Astrocyte (in vitro differentiated cells and primary cell): ENCODE measurements around the gene ICAM5. TPM values are rescaled to one million over a fixed set of nuclear protein-coding genes. Genes with fewer than 3 reads are reported as not detected.

Experiments used
- DNase-seq: peaks from one replicate; pipeline ENCODE4 v3.0.0-alpha.2; 2010; ENCODE audit warnings: low read depth
- FAIRE-seq: peaks from 2 replicates; lab custom pipeline; 2011; peaks lifted over from hg19 to GRCh38; lab: Jason Lieb, UNC
- H2AFZ ChIP-seq: 2 replicates; pipeline ENCODE4 v1.6.0; 2012; ENCODE audit warnings: low read depth, low read length, inconsistent platforms
- H3K27ac ChIP-seq: 2 replicates; pipeline ENCODE4 v1.5.1; 2011; ENCODE audit warnings: low read depth, low read length, inconsistent platforms
- H3K27me3 ChIP-seq: 2 replicates; pipeline ENCODE4 v1.6.0; 2011; ENCODE audit warnings: low read length, inconsistent platforms; ENCODE audit not compliant: insufficient read depth
- H3K36me3 ChIP-seq: 2 replicates; pipeline ENCODE4 v1.5.1; 2011; ENCODE audit warnings: low read length, inconsistent platforms; ENCODE audit not compliant: insufficient read depth
- H3K4me1 ChIP-seq: 2 replicates; pipeline ENCODE4 v1.5.1; 2011; ENCODE audit warnings: low read length, inconsistent platforms; ENCODE audit not compliant: insufficient read depth
- H3K4me2 ChIP-seq: 2 replicates; pipeline ENCODE4 v1.6.0; 2012; ENCODE audit warnings: low read length, inconsistent platforms
- H3K4me3 ChIP-seq: 2 replicates; pipeline ENCODE4 v1.5.1; 2011; ENCODE audit warnings: low read depth, mild to moderate bottlenecking, low read length, inconsistent platforms; ENCODE audit not compliant: insufficient read depth
- H3K79me2 ChIP-seq: 2 replicates; pipeline ENCODE4 v1.6.0; 2012; ENCODE audit warnings: mild to moderate bottlenecking, low read length, inconsistent platforms; ENCODE audit not compliant: insufficient read depth
- H3K9ac ChIP-seq: 2 replicates; pipeline ENCODE4 v1.6.0; 2012; ENCODE audit warnings: mild to moderate bottlenecking, low read length, inconsistent platforms
- H3K9me3 ChIP-seq: 2 replicates; pipeline ENCODE4 v1.5.1; 2012; ENCODE audit warnings: low read depth, mild to moderate bottlenecking, low read length, inconsistent platforms; ENCODE audit not compliant: insufficient read depth
- H4K20me1 ChIP-seq: 2 replicates; pipeline ENCODE4 v1.6.0; 2012; ENCODE audit warnings: low read length, inconsistent platforms; ENCODE audit not compliant: insufficient read depth
- H3K27ac Mint-ChIP-seq: one replicate; pipeline ENCODE4 v1.8.0; 2021; ENCODE audit warnings: mild to moderate bottlenecking, mixed read lengths; ENCODE audit not compliant: unreplicated experiment
- H3K27me3 Mint-ChIP-seq: one replicate; pipeline ENCODE4 v1.8.0; 2021; ENCODE audit warnings: low read depth, mixed read lengths; ENCODE audit not compliant: unreplicated experiment
- H3K36me3 Mint-ChIP-seq: one replicate; pipeline ENCODE4 v1.8.0; 2021; ENCODE audit warnings: low read depth, mixed read lengths; ENCODE audit not compliant: unreplicated experiment
- H3K4me1 Mint-ChIP-seq: one replicate; pipeline ENCODE4 v1.8.0; 2021; ENCODE audit warnings: low read depth, mixed read lengths; ENCODE audit not compliant: unreplicated experiment
- H3K4me3 Mint-ChIP-seq: one replicate; pipeline ENCODE4 v1.8.0; 2021; ENCODE audit warnings: mild to moderate bottlenecking, moderate library complexity, mixed read lengths; ENCODE audit not compliant: unreplicated experiment
- H3K9me3 Mint-ChIP-seq: one replicate; pipeline ENCODE4 v1.8.0; 2021; ENCODE audit warnings: mild to moderate bottlenecking, mixed read lengths; ENCODE audit not compliant: unreplicated experiment
- CTCF ChIP-seq: IDR thresholded peaks from 2 replicates; pipeline ENCODE4 v1.5.1; 2011; ENCODE audit warnings: low read depth, mild to moderate bottlenecking, inconsistent platforms, low read length, moderate library complexity; ENCODE audit not compliant: insufficient read depth
- EZH2 ChIP-seq: IDR thresholded peaks from 2 replicates; pipeline ENCODE4 v1.6.1; 2012; ENCODE audit warnings: mild to moderate bottlenecking, low read length, inconsistent platforms; ENCODE audit not compliant: insufficient read depth
- total RNA-seq: library from RNA; stranded (reverse); gene quantifications from 2 replicates; pipeline ENCODE4 v1.2.1, GENCODE V29; 2021

ICAM5 gene
- total RNA-seq, 1 donor from 2014 or later: 0.07 TPM

- Histone ChIP-seq H3K4me2 (peak overlapping the region; percentile 76), H3K9ac (peak overlapping the region; percentile 29), H3K27me3 (peaks cover 13% of the 10 kb centered on the region), H3K4me1 (peaks cover 12% of the 10 kb centered on the region), H3K36me3 (no peaks in the 10 kb centered on the region), H4K20me1 (no peaks in the 10 kb centered on the region), H3K27ac (no peak overlapping the region), H3K9me3 (no peaks in the 10 kb centered on the region), H2AFZ (peak overlapping the region; percentile 32), H3K79me2 (no peaks in the 10 kb centered on the region), H3K4me3 (no peak overlapping the region)
- H3K4me1 Mint-ChIP-seq: no peaks in the 10 kb centered on the region
- peaks cover 23% of the 10 kb centered on the region for H3K27me3 Mint-ChIP-seq
- no peak for FAIRE-seq
- H3K36me3 Mint-ChIP-seq: no peaks in the 10 kb centered on the region
- no peak overlapping the region for H3K4me3 Mint-ChIP-seq
- H3K9me3 Mint-ChIP-seq: no peaks in the 10 kb centered on the region
- TF ChIP-seq EZH2: peak; percentile 52
- TF ChIP-seq CTCF: no peak
- H3K27ac Mint-ChIP-seq: no peak overlapping the region
- DNase-seq: no peak
These were observed 19.6 kb upstream of the ICAM5 start for GRCh38 chr19:10270180-10270615.

- Mint-ChIP-seq H3K4me1 (no peaks in the 10 kb centered on the region), H3K36me3 (no peaks in the 10 kb centered on the region), H3K4me3 (peak within 1 kb of the TSS; percentile 34), H3K9me3 (no peaks in the 10 kb centered on the region), H3K27ac (no peak within 1 kb of the TSS), H3K27me3 (peaks cover 25% of the 10 kb centered on the region)
- Histone ChIP-seq H3K27ac (no peak within 1 kb of the TSS), H3K9ac (peak within 1 kb of the TSS; percentile 29), H3K9me3 (no peaks in the 10 kb centered on the region), H3K4me1 (peaks cover 12% of the 10 kb centered on the region), H2AFZ (peak within 1 kb of the TSS; percentile 55), H3K27me3 (peaks cover 13% of the 10 kb centered on the region), H3K4me2 (peak within 1 kb of the TSS; percentile 76), H3K36me3 (no peaks in the 10 kb centered on the region), H4K20me1 (no peaks in the 10 kb centered on the region), H3K79me2 (no peaks in the 10 kb centered on the region), H3K4me3 (peak within 1 kb of the TSS; percentile 22)
- FAIRE-seq (no peak), DNase-seq (peak; percentile 45)
- peak; percentile 23 for TF ChIP-seq EZH2
- no peak for TF ChIP-seq CTCF
These were observed 18.9 kb upstream of the ICAM5 start, which contains the start of gene ICAM1 for GRCh38 chr19:10270616-10271394. ICAM1 (plus strand) TSS chr19:10271120; CDS start chr19:10271160, 40 bp downstream.

DNA sequence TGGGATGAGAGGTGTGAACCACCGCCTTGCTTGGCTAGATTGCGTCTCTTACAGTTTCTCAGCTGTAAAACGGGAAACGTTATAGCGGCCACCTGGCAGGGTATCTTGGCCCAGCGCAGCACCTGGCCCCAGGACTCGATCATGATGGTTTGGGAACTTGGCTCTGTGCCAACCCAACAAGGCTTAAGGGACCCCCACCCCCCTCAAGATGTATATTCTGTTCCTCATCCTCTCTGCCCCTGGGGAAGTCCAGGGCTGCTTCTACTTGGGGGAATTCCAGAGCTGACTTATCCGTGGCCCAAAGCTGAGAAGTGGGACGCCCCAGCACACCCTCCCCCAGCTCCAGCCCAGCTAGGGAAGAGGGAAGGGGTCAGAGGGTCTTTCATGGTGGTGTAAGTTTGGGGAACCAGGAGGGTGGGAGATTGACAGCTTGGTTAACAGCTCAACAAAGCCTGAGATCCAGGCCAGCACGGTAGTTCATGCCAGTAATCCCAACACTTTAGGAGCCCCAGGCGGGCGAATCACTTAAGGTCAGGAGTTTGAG, 18.1 kb upstream of the ICAM5 start:
- TF ChIP-seq EZH2 (no peak), CTCF (no peak)
- DNase-seq (no peak), FAIRE-seq (no peak)
- H3K36me3 Mint-ChIP-seq: no peaks in the 10 kb centered on the region
- no peak overlapping the region for H3K27ac Mint-ChIP-seq
- no peaks in the 10 kb centered on the region for H3K36me3 ChIP-seq
- H3K4me3 ChIP-seq: no peak overlapping the region
- peaks cover 25% of the 10 kb centered on the region for H3K27me3 Mint-ChIP-seq
- no peaks in the 10 kb centered on the region for H3K9me3 Mint-ChIP-seq
- H3K4me1 ChIP-seq: peaks cover 12% of the 10 kb centered on the region
- H3K27ac ChIP-seq: no peak overlapping the region
- no peaks in the 10 kb centered on the region for H3K9me3 ChIP-seq
- H4K20me1 ChIP-seq: no peaks in the 10 kb centered on the region
- no peaks in the 10 kb centered on the region for H3K4me1 Mint-ChIP-seq
- no peaks in the 10 kb centered on the region for H3K79me2 ChIP-seq
- peak overlapping the region; percentile 34 for H3K4me3 Mint-ChIP-seq
- no peak overlapping the region for H3K9ac ChIP-seq
- H3K4me2 ChIP-seq: peak overlapping the region; percentile 76
- no peak overlapping the region for H2AFZ ChIP-seq
- peaks cover 13% of the 10 kb centered on the region for H3K27me3 ChIP-seq
